HepG2 (cell line): Measurements from ENCODE around the gene TACC3. TPM values are rescaled to one million over a fixed set of nuclear protein-coding genes. Genes with fewer than 3 reads are reported as not detected.

Source experiments
- CENPBD1 ChIP-seq: sonication (generic); formaldehyde crosslinking; IDR thresholded peaks from 2 replicates; pipeline ENCODE4 v1.8.0; 2022; ENCODE audit warnings: missing genetic modification reagents, low read depth, mild to moderate bottlenecking, borderline replicate concordance
- HNF4G ChIP-seq, 2 experiments: sonication (generic) in 1 of 2; formaldehyde crosslinking in 1 of 2; IDR thresholded peaks; 2 replicates each; pipeline versions ENCODE4 v1.4.0 to v1.6.1; 2011 to 2020; ENCODE audit warnings: borderline replicate concordance in 2 of 2, low read depth in 2 of 2, mild to moderate bottlenecking in 2 of 2, low read length in 1 of 2, missing genetic modification reagents in 1 of 2, moderate library complexity in 1 of 2
- IRX3 ChIP-seq: sonication (generic); formaldehyde crosslinking; IDR thresholded peaks from 2 replicates; pipeline ENCODE4 v1.8.1; 2023; ENCODE audit warnings: mild to moderate bottlenecking, low read depth, missing genetic modification reagents, borderline replicate concordance
- MEF2D ChIP-seq: sonication (generic); formaldehyde crosslinking; IDR thresholded peaks from 2 replicates; pipeline ENCODE4 v1.5.1; 2020; ENCODE audit warnings: mild to moderate bottlenecking, missing genetic modification reagents
- SKIL ChIP-seq: sonication (generic); formaldehyde crosslinking; IDR thresholded peaks from 2 replicates; pipeline ENCODE4 v1.8.0; 2022; ENCODE audit warnings: missing genetic modification reagents, mild to moderate bottlenecking, moderate library complexity, borderline replicate concordance
- STAT6 ChIP-seq: sonication (generic); formaldehyde crosslinking; IDR thresholded peaks from 2 replicates; pipeline ENCODE4 v1.4.0; 2020; ENCODE audit warnings: missing genetic modification reagents, mild to moderate bottlenecking, borderline replicate concordance
- TBX2 ChIP-seq: sonication (generic); formaldehyde crosslinking; IDR thresholded peaks from 2 replicates; pipeline ENCODE4 v1.5.0; 2020; ENCODE audit warnings: missing genetic modification reagents, mild to moderate bottlenecking, borderline replicate concordance
- TRAFD1 ChIP-seq: sonication (generic); formaldehyde crosslinking; IDR thresholded peaks from 2 replicates; pipeline ENCODE4 v1.5.1; 2020; ENCODE audit warnings: missing genetic modification reagents, mild to moderate bottlenecking, borderline replicate concordance
- ZC3H4 ChIP-seq: sonication (generic); formaldehyde crosslinking; IDR thresholded peaks from 2 replicates; pipeline ENCODE4 v1.4.0; 2020; ENCODE audit warnings: missing genetic modification reagents, borderline replicate concordance
- ZNF12 ChIP-seq: sonication (generic); formaldehyde crosslinking; IDR thresholded peaks from 2 replicates; pipeline ENCODE4 v1.5.0; 2020; ENCODE audit warnings: missing genetic modification reagents
- ZNF333 ChIP-seq: sonication (generic); formaldehyde crosslinking; IDR thresholded peaks from 2 replicates; pipeline ENCODE4 v1.4.0; 2020; ENCODE audit warnings: mild to moderate bottlenecking, missing genetic modification reagents, borderline replicate concordance
- ZNF44 ChIP-seq: sonication (generic); formaldehyde crosslinking; IDR thresholded peaks from 2 replicates; pipeline ENCODE4 v1.5.1; 2020; ENCODE audit warnings: mild to moderate bottlenecking, missing genetic modification reagents
- ZNF687 ChIP-seq: sonication (generic); formaldehyde crosslinking; IDR thresholded peaks from 2 replicates; pipeline ENCODE4 v1.5.1; 2020; ENCODE audit warnings: mild to moderate bottlenecking, missing genetic modification reagents, moderate library complexity
- ZNF737 ChIP-seq: sonication (generic); formaldehyde crosslinking; IDR thresholded peaks from 2 replicates; pipeline ENCODE4 v1.5.0; 2020; ENCODE audit warnings: missing genetic modification reagents, mild to moderate bottlenecking, borderline replicate concordance
- polyA plus RNA-seq, 8 experiments: library from polyadenylated mRNA; depleted of rRNA in 3 of 8; stranded (reverse) in 7 of 8; unstranded in 1 of 8; fragments of >200 nt; fragmentation: Illumina TruSeq in 4 of 8; extraction: Trizol in 4 of 8; gene quantifications; 2 replicates each; pipeline versions ENCODE4 v1.2.1 to v1.2.3, GENCODE V29; 2011 to 2016; ENCODE audit warnings: low read depth in 4 of 8, missing spikeins in 1 of 8, mixed read lengths in 1 of 8; ENCODE audit not compliant: insufficient read depth in 1 of 8
- total RNA-seq, 5 experiments: library from RNA; depleted of rRNA; stranded (reverse); fragments of >200 nt; fragmentation: Illumina TruSeq; extraction: Trizol; gene quantifications; 2 replicates each; pipeline ENCODE4 v1.2.3, GENCODE V29; 2016; ENCODE audit warnings: low read depth in 1 of 5

The TACC3 gene
- total and polyA plus RNA-seq, 2 of the 13 experiments (the other 11 are each of a cell fraction or from before 2014, with no cell fraction given), result 20.3 to 21.2 TPM

- TF ChIP-seq HNF4G (IDR thresholded peaks at IDR 0.05; ENCODE audit: borderline replicate concordance, low read depth, low read length) (peak; percentile 76; the same call in 1 of the 2 replicates), HNF4G (CRISPR knock-in tag; IDR thresholded peaks at IDR 0.05; ENCODE audit: borderline replicate concordance, low read depth) (peak; percentile 40; the same call in 1 of the 2 replicates), MEF2D (CRISPR knock-in tag) (no peak), TRAFD1 (CRISPR knock-in tag) (0 out of 2 replicates have a peak, but pooled peaks have one; percentile 50), ZNF44 (0 out of 2 replicates have a peak, but pooled peaks have one; percentile 14), ZNF12 (CRISPR knock-in tag) (no peak), ZNF687 (peak; percentile 87), ZNF333 (CRISPR knock-in tag) (0 out of 2 replicates have a peak, but pooled peaks have one; percentile 43), TBX2 (CRISPR knock-in tag) (peak; percentile 70), ZC3H4 (CRISPR knock-in tag) (0 out of 2 replicates have a peak, but pooled peaks have one; percentile 25), SKIL (CRISPR knock-in tag) (peak; percentile 26), CENPBD1 (no peak), ZNF737 (no peak), STAT6 (peak; percentile 54; the same call in 1 of the 2 replicates), IRX3 (CRISPR knock-in tag) (no peak)
Observed at GRCh38 chr4:1766106-1767060, 45.1 kb downstream of the TACC3 start (continued).
